Activated naive CD4-positive, alpha-beta T cell treated with anti-CD3 and anti-CD28 coated beads, Interleukin-2, amount 10 ng/mL, durations not matched to agents 7 days and 5 days (primary cell): ENCODE measurements around the gene CAMP.
"Not testable (repeated sequence)": the region's sequence is repeated elsewhere in the genome, so short reads cannot be mapped to it uniquely, and the experiment has no call there.

Source experiments
- CTCF ChIA-PET: fragments of 350-600 bp; sonication (Branson Sonifier 250); formaldehyde crosslinking; loops from one replicate; lab custom pipeline; 2021; ENCODE audit warnings: antibody characterized with exemption; lab: Charles Lee
- DNase-seq: peaks from one replicate; pipeline ENCODE4 v3.0.0-alpha.2; 2020
- H3K27ac Mint-ChIP-seq: one replicate; pipeline ENCODE4 v1.8.0; 2021; ENCODE audit warnings: mild to moderate bottlenecking, moderate library complexity, mixed read lengths
- H3K27me3 Mint-ChIP-seq: one replicate; pipeline ENCODE4 v1.8.0; 2021; ENCODE audit warnings: mild to moderate bottlenecking, mixed read lengths
- H3K36me3 Mint-ChIP-seq: one replicate; pipeline ENCODE4 v1.8.0; 2021; ENCODE audit warnings: mixed read lengths
- H3K4me1 Mint-ChIP-seq: one replicate; pipeline ENCODE4 v1.8.0; 2021; ENCODE audit warnings: mixed read lengths
- H3K4me3 Mint-ChIP-seq: one replicate; pipeline ENCODE4 v1.8.0; 2021; ENCODE audit warnings: mild to moderate bottlenecking, moderate library complexity, mixed read lengths
- H3K9me3 Mint-ChIP-seq: one replicate; pipeline ENCODE4 v1.8.0; 2021; ENCODE audit warnings: mixed read lengths

CAMP gene

GRCh38 chr3:48247401-48247811 lies 24.1 kb downstream of the CAMP start:
- peak overlapping the region; percentile 85 for H3K27ac Mint-ChIP-seq
- peaks cover 36% of the 10 kb centered on the region for H3K36me3 Mint-ChIP-seq
- no peak for DNase-seq
- H3K27me3 Mint-ChIP-seq = no peaks in the 10 kb centered on the region
- CTCF ChIA-PET = interaction anchor here (0.7 to 5.1 kb wide), 4 partner anchors 24 to 189 kb away, joined by 3 to 15 read pairs (median 3); no protein-coding TSS in a partner anchor
- H3K9me3 Mint-ChIP-seq = no peaks in the 10 kb centered on the region
- peak overlapping the region; percentile 37 for H3K4me3 Mint-ChIP-seq
- peaks cover 46% of the 10 kb centered on the region for H3K4me1 Mint-ChIP-seq

GRCh38 chr3:48248095-48248850 lies 25.0 kb downstream of the CAMP start:
- H3K9me3 Mint-ChIP-seq = no peaks in the 10 kb centered on the region

GRCh38 chr3:48256557-48256956 lies 33.3 kb downstream of the CAMP start:
- Mint-ChIP-seq H3K36me3 (peaks cover 54% of the 10 kb centered on the region), H3K27ac (no peak overlapping the region), H3K9me3 (peaks cover 4% of the 10 kb centered on the region), H3K27me3 (no peaks in the 10 kb centered on the region), H3K4me1 (peaks cover 6% of the 10 kb centered on the region), H3K4me3 (no peak overlapping the region)
- CTCF ChIA-PET = no interaction called here
- no peak for DNase-seq

More at GRCh38 chr3:48248095-48248850, 25.0 kb downstream of the CAMP start:
- Mint-ChIP-seq H3K27ac (no peak overlapping the region), H3K4me3 (no peak overlapping the region), H3K36me3 (peaks cover 40% of the 10 kb centered on the region), H3K27me3 (no peaks in the 10 kb centered on the region), H3K4me1 (peaks cover 42% of the 10 kb centered on the region)
- DNase-seq = no peak
- CTCF ChIA-PET = interaction anchor here (0.7 to 5.1 kb wide), 6 partner anchors 11 to 188 kb away, joined by 3 to 15 read pairs (median 4); no protein-coding TSS in a partner anchor

- no peak overlapping the region for H3K27ac Mint-ChIP-seq
- peaks cover 59% of the 10 kb centered on the region for H3K36me3 Mint-ChIP-seq
These were observed 35.2 kb downstream of the CAMP start for GRCh38 chr3:48258530-48258929.

GRCh38 chr3:48267782-48268181 lies 44.5 kb downstream of the CAMP start:
- Mint-ChIP-seq H3K4me1 (peaks cover 37% of the 10 kb centered on the region), H3K27me3 (no peaks in the 10 kb centered on the region), H3K9me3 (no peaks in the 10 kb centered on the region), H3K4me3 (peak overlapping the region; percentile 2), H3K27ac (peak overlapping the region; percentile 92), H3K36me3 (peaks cover 55% of the 10 kb centered on the region)
- CTCF ChIA-PET = interaction anchor here (0.9 to 7.3 kb wide), 8 partner anchors 13 to 172 kb away, joined by 3 to 110 read pairs (median 4); partner anchors contain the start of genes CCDC51, TMA7 and ZNF589
- no peak for DNase-seq

More at GRCh38 chr3:48258530-48258929, 35.2 kb downstream of the CAMP start:
- Mint-ChIP-seq H3K9me3 (peaks cover 4% of the 10 kb centered on the region), H3K4me1 (peaks cover 6% of the 10 kb centered on the region), H3K4me3 (no peak overlapping the region), H3K27me3 (no peaks in the 10 kb centered on the region)
- CTCF ChIA-PET = interaction anchor here (1.6 kb wide), 1 partner anchor 9 kb away, joined by 6 read pairs; no protein-coding TSS in a partner anchor
- DNase-seq = no peak

- DNase-seq = peak; percentile 86
- CTCF ChIA-PET = interaction anchor here (0.9 to 7.3 kb wide), 8 partner anchors 14 to 171 kb away, joined by 3 to 110 read pairs (median 4); partner anchors contain the start of genes CCDC51, TMA7 and ZNF589
- Mint-ChIP-seq H3K36me3 (peaks cover 55% of the 10 kb centered on the region), H3K4me3 (peak overlapping the region; percentile 54), H3K4me1 (peaks cover 37% of the 10 kb centered on the region), H3K27me3 (no peaks in the 10 kb centered on the region), H3K9me3 (no peaks in the 10 kb centered on the region), H3K27ac (peak overlapping the region; percentile 92)
These were observed 45.2 kb downstream of the CAMP start for GRCh38 chr3:48268381-48268935.

GRCh38 chr3:48268936-48269561 lies 45.8 kb downstream of the CAMP start:
- peak overlapping the region; percentile 54 for H3K4me3 Mint-ChIP-seq
- peak; percentile 57 for DNase-seq
- H3K27me3 Mint-ChIP-seq = no peaks in the 10 kb centered on the region
- H3K27ac Mint-ChIP-seq = peak overlapping the region; percentile 92
- CTCF ChIA-PET = interaction anchor here (1.0 to 7.3 kb wide), 10 partner anchors 28 to 471 kb away, joined by 3 to 110 read pairs (median 4); partner anchors contain the start of gene ZNF589
- H3K9me3 Mint-ChIP-seq = no peaks in the 10 kb centered on the region
- H3K36me3 Mint-ChIP-seq = peaks cover 51% of the 10 kb centered on the region
- peaks cover 37% of the 10 kb centered on the region for H3K4me1 Mint-ChIP-seq

GRCh38 chr3:48269592-48269991 lies 46.3 kb downstream of the CAMP start:
- H3K36me3 Mint-ChIP-seq = peaks cover 48% of the 10 kb centered on the region
- H3K27me3 Mint-ChIP-seq = no peaks in the 10 kb centered on the region
- CTCF ChIA-PET = interaction anchor here (0.5 to 7.3 kb wide), 7 partner anchors 25 to 470 kb away, joined by 3 to 110 read pairs (median 3); no protein-coding TSS in a partner anchor
- no peak for DNase-seq
- H3K4me3 Mint-ChIP-seq = no peak overlapping the region
- peak overlapping the region; percentile 92 for H3K27ac Mint-ChIP-seq
- no peaks in the 10 kb centered on the region for H3K9me3 Mint-ChIP-seq
- H3K4me1 Mint-ChIP-seq = peaks cover 37% of the 10 kb centered on the region

GRCh38 chr3:48270306-48270705 lies 47.0 kb downstream of the CAMP start:
- H3K36me3 Mint-ChIP-seq = peaks cover 48% of the 10 kb centered on the region
- no peak overlapping the region for H3K4me3 Mint-ChIP-seq
- peak overlapping the region; percentile 40 for H3K27ac Mint-ChIP-seq
- CTCF ChIA-PET = interaction anchor here (0.5 to 7.3 kb wide), 8 partner anchors 25 to 470 kb away, joined by 3 to 110 read pairs (median 3); no protein-coding TSS in a partner anchor
- H3K27me3 Mint-ChIP-seq = no peaks in the 10 kb centered on the region
- H3K4me1 Mint-ChIP-seq = peaks cover 37% of the 10 kb centered on the region
- DNase-seq = no peak
- H3K9me3 Mint-ChIP-seq = no peaks in the 10 kb centered on the region

- H3K4me3 Mint-ChIP-seq, H3K9me3 Mint-ChIP-seq, H3K27me3 Mint-ChIP-seq, DNase-seq, H3K27ac Mint-ChIP-seq: not testable (repeated sequence)
- Mint-ChIP-seq H3K4me1 (peaks cover 37% of the 10 kb centered on the region), H3K36me3 (peaks cover 44% of the 10 kb centered on the region)
- CTCF ChIA-PET = interaction anchor here (1.1 to 7.3 kb wide), 6 partner anchors 24 to 286 kb away, joined by 3 to 110 read pairs (median 4); no protein-coding TSS in a partner anchor
These were observed 47.9 kb downstream of the CAMP start for GRCh38 chr3:48271223-48271622.

- H3K27me3 Mint-ChIP-seq = no peaks in the 10 kb centered on the region
- no peak overlapping the region for H3K4me3 Mint-ChIP-seq
- H3K27ac Mint-ChIP-seq = no peak overlapping the region
- H3K4me1 Mint-ChIP-seq = peaks cover 35% of the 10 kb centered on the region
- CTCF ChIA-PET = interaction anchor here (0.6 to 7.3 kb wide), 7 partner anchors 11 to 261 kb away, joined by 3 to 110 read pairs (median 4); no protein-coding TSS in a partner anchor
- DNase-seq = no peak
- peaks cover 37% of the 10 kb centered on the region for H3K36me3 Mint-ChIP-seq
- no peaks in the 10 kb centered on the region for H3K9me3 Mint-ChIP-seq
These were observed 48.6 kb downstream of the CAMP start for GRCh38 chr3:48271763-48272498.

- no peak overlapping the region for H3K27ac Mint-ChIP-seq
- peak; percentile 70 for DNase-seq
- CTCF ChIA-PET = interaction anchor here (0.6 to 7.3 kb wide), 9 partner anchors 10 to 285 kb away, joined by 3 to 110 read pairs (median 5); partner anchors contain the start of genes CCDC51 and TMA7
- peaks cover 24% of the 10 kb centered on the region for H3K36me3 Mint-ChIP-seq
- H3K4me3 Mint-ChIP-seq = no peak overlapping the region
- H3K27me3 Mint-ChIP-seq = no peaks in the 10 kb centered on the region
- H3K4me1 Mint-ChIP-seq = peaks cover 19% of the 10 kb centered on the region
- H3K9me3 Mint-ChIP-seq = no peaks in the 10 kb centered on the region
These were observed 50.4 kb downstream of the CAMP start for GRCh38 chr3:48273594-48274211.
